GM12878 (cell line): Measurements from ENCODE around the gene HDAC8. TPM values are rescaled to one million over a fixed set of nuclear protein-coding genes. Genes with fewer than 3 reads are reported as not detected.

Experiments used
- ATAC-seq: fragments of 200-7000 bp; cut with Tn5 transposase; 3 replicates; pipeline ENCODE4 v1.9.1; 2020; ENCODE audit warnings: mild to moderate bottlenecking, moderate library complexity
- BruUV-seq: library from RNA; stranded (reverse); fragments of 400-500 nt; replicated peaks from 2 replicates; lab custom pipeline; 2021; lab: Mats Ljungman, UMichigan
- CTCF ChIA-PET: fragments of 300-600 bp; sonication (Branson Sonifier 250); formaldehyde crosslinking; extraction: SDS; loops from one replicate; lab custom pipeline; 2021; ENCODE audit warnings: inconsistent platforms; lab: Yijun Ruan, JAX
- POLR2A ChIA-PET: fragments of 350-600 bp; formaldehyde crosslinking; extraction: SDS; loops from one replicate; lab custom pipeline; 2021; ENCODE audit warnings: inconsistent platforms; lab: Charles Lee
- RAD21 ChIA-PET: fragments of 300-600 bp; sonication (Branson Sonifier 250); formaldehyde crosslinking; loops from one replicate; lab custom pipeline; 2023; ENCODE audit warnings: antibody characterized with exemption; ENCODE audit not compliant: unreplicated experiment; lab: Charles Lee
- SMC1A ChIA-PET: fragments of 300-600 bp; sonication (Branson Sonifier 250); formaldehyde crosslinking; loops from one replicate; lab custom pipeline; 2023; ENCODE audit not compliant: unreplicated experiment, uncharacterized antibody; lab: Charles Lee
- DNase-seq: peaks from one replicate; pipeline ENCODE4 v3.0.0-alpha.2; 2011; ENCODE audit warnings: low read depth, low spot score
- FAIRE-seq: peaks from 3 replicates; lab custom pipeline; 2011; peaks lifted over from hg19 to GRCh38; lab: Jason Lieb, UNC
- H2AFZ ChIP-seq: 2 replicates; pipeline ENCODE4 v1.6.0; 2011; ENCODE audit warnings: low read depth, low read length, control low read depth; ENCODE audit not compliant: control insufficient read depth
- H3K27ac ChIP-seq: 2 replicates; pipeline ENCODE4 v1.5.1; 2011; ENCODE audit warnings: control low read depth; ENCODE audit not compliant: control insufficient read depth, insufficient read depth
- H3K27me3 ChIP-seq, 2 experiments: replicated peaks in 1 of 2; 2 replicates each; pipeline versions ENCODE4 v1.6.0 to v1.6.1; 2011; ENCODE audit warnings: low read length in 1 of 2; ENCODE audit not compliant: control insufficient read depth in 2 of 2, insufficient read depth in 2 of 2
- H3K36me3 ChIP-seq, 2 experiments: 2 replicates each; pipeline ENCODE4 v1.5.1; 2011; ENCODE audit warnings: low read length in 1 of 2; ENCODE audit not compliant: control insufficient read depth in 2 of 2, insufficient read depth in 2 of 2
- H3K4me1 ChIP-seq: 2 replicates; pipeline ENCODE4 v1.6.1; 2011; ENCODE audit warnings: mild to moderate bottlenecking, low read length, moderate library complexity, mixed read lengths; ENCODE audit not compliant: control insufficient read depth, insufficient read depth
- H3K4me2 ChIP-seq: 2 replicates; pipeline ENCODE4 v1.6.0; 2011; ENCODE audit warnings: control low read depth; ENCODE audit not compliant: control insufficient read depth, insufficient read depth
- H3K4me3 ChIP-seq: fragments of 200-600 bp; sonication (generic); 2 replicates; pipeline ENCODE4 v1.5.1; 2016
- H3K79me2 ChIP-seq: 2 replicates; pipeline ENCODE4 v1.6.0; 2011; ENCODE audit warnings: low read length; ENCODE audit not compliant: control insufficient read depth, insufficient read depth
- H3K9ac ChIP-seq: 2 replicates; pipeline ENCODE4 v1.8.0; 2011; ENCODE audit warnings: low read length, control low read depth, mixed read lengths; ENCODE audit not compliant: control insufficient read depth, insufficient read depth
- H3K9me3 ChIP-seq: replicated peaks from 3 replicates; pipeline ENCODE4 v1.5.1; 2011; ENCODE audit warnings: mild to moderate bottlenecking, low read length; ENCODE audit not compliant: control insufficient read depth, insufficient read depth
- H4K20me1 ChIP-seq: 2 replicates; pipeline ENCODE4 v1.6.0; 2011; ENCODE audit not compliant: control insufficient read depth, insufficient read depth
- EZH2 ChIP-seq: IDR thresholded peaks from 2 replicates; pipeline ENCODE4 v1.6.1; 2012; ENCODE audit warnings: low read depth, mild to moderate bottlenecking, control low read depth, inconsistent platforms, low read length, borderline replicate concordance; ENCODE audit not compliant: control insufficient read depth
- FOXM1 ChIP-seq: IDR thresholded peaks from 2 replicates; pipeline ENCODE4 v1.6.1; 2012; ENCODE audit warnings: low read depth, mild to moderate bottlenecking, inconsistent platforms, low read length, moderate library complexity
- MEF2A ChIP-seq: IDR thresholded peaks from 2 replicates; pipeline ENCODE4 v1.6.1; 2011; ENCODE audit warnings: low read depth, mild to moderate bottlenecking, low read length, moderate library complexity; ENCODE audit not compliant: insufficient read depth
- NR2C1 ChIP-seq: fragments of 450-650 bp; IDR thresholded peaks from 2 replicates; pipeline ENCODE4 v1.6.1; 2017; ENCODE audit warnings: antibody characterized with exemption, mild to moderate bottlenecking, moderate library complexity
- PAX8 ChIP-seq: fragments of 450-650 bp; IDR thresholded peaks from 2 replicates; pipeline ENCODE4 v1.6.1; 2017; ENCODE audit warnings: mild to moderate bottlenecking, moderate library complexity
- RELA ChIP-seq: fragments of 450-650 bp; IDR thresholded peaks from 2 replicates; pipeline ENCODE4 v1.8.0; 2014; ENCODE audit warnings: borderline replicate concordance; ENCODE audit not compliant: partially characterized antibody
- SP1 ChIP-seq: IDR thresholded peaks from one replicate; pipeline ENCODE4 v1.6.1; 2011; ENCODE audit warnings: low read depth, low read length
- SPI1 ChIP-seq: IDR thresholded peaks from 2 replicates; pipeline ENCODE4 v1.6.1; 2011; ENCODE audit warnings: low read depth, mild to moderate bottlenecking, low read length, moderate library complexity, borderline replicate concordance; ENCODE audit not compliant: insufficient read depth
- SUPT20H ChIP-seq: IDR thresholded peaks from 2 replicates; pipeline ENCODE4 v1.6.1; 2011; ENCODE audit warnings: low read depth, mild to moderate bottlenecking, low read length, moderate library complexity, borderline replicate concordance; ENCODE audit not compliant: control insufficient read depth
- WRNIP1 ChIP-seq: IDR thresholded peaks from 2 replicates; pipeline ENCODE4 v1.6.1; 2011; ENCODE audit warnings: low read depth, low read length, improper control_type of control experiment, borderline replicate concordance
- ZNF384 ChIP-seq: IDR thresholded peaks from 2 replicates; pipeline ENCODE4 v1.6.1; 2012; ENCODE audit warnings: low read depth, mild to moderate bottlenecking, low read length, improper control_type of control experiment, borderline replicate concordance
- ZZZ3 ChIP-seq: IDR thresholded peaks from 2 replicates; pipeline ENCODE4 v1.6.1; 2011; ENCODE audit warnings: low read depth; ENCODE audit not compliant: control insufficient read depth, insufficient read length
- WGBS: methylation state at CpG from one replicate; pipeline ENCODE4 v1.1.6; 2016; ENCODE audit warnings: low lambda C conversion rate; ENCODE audit not compliant: insufficient replicate concordance, insufficient coverage; ENCODE audit errors: missing lambda C conversion rate; 5-methylcytosine and 5-hydroxymethylcytosine counted together
- in situ Hi-C: fragments of 300-500 bp; cut with MboI; formaldehyde crosslinking; loops from 9 replicates; pipeline ENCODE4 v1.14.3; 2018; ENCODE audit warnings: mixed read lengths
- intact Hi-C: fragments of 100-400 bp; cut with micrococcal nuclease; formaldehyde crosslinking; loops from one replicate; pipeline ENCODE4 v1.14.2; 2022; ENCODE audit not compliant: unreplicated experiment
- polyA plus RNA-seq, 11 experiments: library from polyadenylated mRNA; depleted of rRNA in 4 of 11; unstranded in 6 of 11; stranded (reverse) in 5 of 11; fragments of >200 nt; fragmentation: Nextera tagmentation in 4 of 11; fragmentation: Illumina TruSeq in 1 of 11; extraction: Ambion mirVana in 4 of 11; extraction: Trizol in 1 of 11; gene quantifications; 1 replicate in 1 of 11; 2 replicates in 10 of 11; pipeline versions ENCODE4 v1.2.1 to v1.2.3, GENCODE V29; 2011 to 2016; ENCODE audit warnings: inconsistent platforms in 2 of 11, missing spikeins in 2 of 11, low read depth in 1 of 11
- total RNA-seq, 4 experiments: library from RNA; depleted of rRNA in 3 of 4; stranded (reverse); fragments of >200 nt in 3 of 4; fragmentation: Illumina TruSeq in 1 of 4; extraction: Trizol in 1 of 4; gene quantifications; 2 replicates each; pipeline versions ENCODE4 v1.2.1 to v1.2.3, GENCODE V29; 2013 to 2021
- TF ChIP-seq, protein P1 (sequence below): fragments of 450-650 bp; IDR thresholded peaks from 2 replicates; pipeline ENCODE4 v1.6.1; 2017; ENCODE audit warnings: mild to moderate bottlenecking, low read depth, inconsistent platforms; ENCODE audit not compliant: poor library complexity, severe bottlenecking

The HDAC8 gene
- total and polyA plus RNA-seq, 10 of the 15 experiments (the other 5 are each of a cell fraction or from before 2014, with no cell fraction given): 18.1 to 34.7 (median 29.1) TPM

DNA sequence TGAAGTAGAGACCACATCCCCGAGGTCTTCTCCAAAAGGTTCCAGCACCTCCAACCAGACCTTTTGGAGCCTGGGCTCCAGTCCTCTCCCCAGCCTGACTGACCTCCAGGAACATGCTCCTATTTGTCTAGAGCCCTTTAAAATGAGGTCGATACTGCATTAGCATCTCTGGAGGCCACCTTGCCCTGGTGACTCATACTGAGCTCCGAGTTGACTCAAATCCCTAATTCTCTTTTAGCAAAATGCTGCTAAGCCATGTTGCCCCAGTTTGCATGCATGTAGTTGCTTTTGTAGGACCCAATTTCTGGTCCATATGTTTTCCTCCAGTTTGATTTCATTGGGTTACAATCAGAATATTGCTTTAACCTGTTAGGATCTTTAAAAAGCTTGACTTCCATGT is 223.5 kb downstream of the HDAC8 start (continued):
- TF ChIP-seq ZZZ3: no peak

DNA sequence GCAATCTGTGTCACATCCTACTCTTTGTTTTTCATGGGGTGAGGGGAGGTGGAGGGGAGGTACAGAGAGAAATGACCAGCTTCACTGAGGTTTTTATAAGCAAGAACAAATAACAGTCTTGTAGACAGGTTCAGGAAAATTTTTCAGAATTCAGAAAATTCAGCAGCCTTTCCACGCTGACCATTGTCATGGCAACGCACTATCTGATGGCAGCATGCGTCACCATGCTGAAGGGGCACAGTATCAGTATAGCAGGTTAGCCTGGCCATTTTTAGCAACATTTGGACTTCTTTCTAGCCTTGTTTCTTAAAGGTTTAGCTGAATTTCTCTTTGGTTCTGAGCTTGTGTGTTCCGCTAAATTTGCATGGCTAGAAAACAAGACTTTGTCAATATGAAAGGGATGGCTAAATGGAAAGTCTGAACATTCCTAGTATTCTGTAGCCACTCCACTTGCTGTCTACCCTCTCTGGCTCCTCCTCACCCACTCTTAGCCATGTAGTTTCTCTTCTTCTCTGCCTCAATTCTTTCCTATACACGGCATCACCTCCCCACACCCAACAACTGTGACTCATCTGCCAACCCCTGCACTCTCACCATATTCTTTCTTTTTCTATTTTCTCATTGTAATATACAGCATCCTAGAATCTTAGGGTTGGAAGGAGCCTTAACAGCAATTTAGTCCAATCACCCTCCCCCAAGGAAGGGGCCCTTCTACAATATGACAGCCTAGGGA is 224.2 kb downstream of the HDAC8 start:
- ChIA-PET CTCF (no interaction called here), RAD21 (no interaction called here), SMC1A (no interaction called here), POLR2A (no interaction called here)
- peaks cover 8% of the 10 kb centered on the region; the same call in 1 of the 2 replicates for H3K4me1 ChIP-seq
- 50% methylated on average over 5 of the region's 5 CpGs for WGBS
- no peak overlapping the region for H3K4me2 ChIP-seq
- no peak for DNase-seq
- no peaks in the 10 kb centered on the region for H3K36me3 ChIP-seq
- no peak for FAIRE-seq
- no peak overlapping the region for H3K9ac ChIP-seq
- no peaks in the 10 kb centered on the region for H4K20me1 ChIP-seq
- no peak for ATAC-seq
- H3K79me2 ChIP-seq: no peaks in the 10 kb centered on the region
- no peaks in the 10 kb centered on the region for H3K27me3 ChIP-seq
- in situ Hi-C loops: no loop called here
- no peak overlapping the region for H3K4me3 ChIP-seq
- H3K9me3 ChIP-seq: no peaks in the 10 kb centered on the region
- no TSS peak for BruUV-seq
- H2AFZ ChIP-seq: no peak overlapping the region
- intact Hi-C loops: no loop called here
- H3K27ac ChIP-seq: no peak overlapping the region
- TF ChIP-seq PAX8: no peak

DNA sequence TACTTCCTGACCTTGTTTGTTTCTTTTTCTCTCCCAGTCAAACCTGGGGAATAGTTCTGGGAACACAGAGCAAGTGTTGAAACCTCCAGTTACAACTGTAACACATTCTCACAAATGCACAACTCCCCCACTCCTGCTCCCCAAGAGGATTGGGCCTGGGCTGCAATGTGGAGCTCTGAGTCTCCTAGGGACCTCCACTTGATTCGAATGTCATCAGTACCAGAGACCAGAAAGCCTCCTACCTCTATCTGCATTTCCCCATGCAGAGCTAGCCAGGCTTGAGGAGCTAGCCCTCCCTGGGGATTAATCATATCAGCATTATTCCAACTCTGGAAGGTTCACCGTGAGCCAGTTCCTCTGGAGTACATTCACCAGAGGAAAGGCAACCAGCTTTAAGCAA is 225.3 kb downstream of the HDAC8 start:
- no peak overlapping the region for H3K4me3 ChIP-seq
- ChIA-PET SMC1A (interaction anchor here (0.7 kb wide), 1 partner anchor 199 kb away, joined by 3 read pairs; no protein-coding TSS in a partner anchor), POLR2A (no interaction called here), CTCF (no interaction called here), RAD21 (no interaction called here)
- H3K27me3 ChIP-seq: no peaks in the 10 kb centered on the region
- H3K36me3 ChIP-seq: no peaks in the 10 kb centered on the region
- BruUV-seq: no TSS peak
- ATAC-seq (no peak), FAIRE-seq (no peak), DNase-seq (no peak)
- intact Hi-C loops: no loop called here
- no peaks in the 10 kb centered on the region for H3K79me2 ChIP-seq
- H4K20me1 ChIP-seq: no peaks in the 10 kb centered on the region
- no peak overlapping the region for H3K27ac ChIP-seq
- H3K4me2 ChIP-seq: no peak overlapping the region
- no peak overlapping the region for H2AFZ ChIP-seq
- H3K9ac ChIP-seq: no peak overlapping the region
- peaks cover 8% of the 10 kb centered on the region; the same call in 1 of the 2 replicates for H3K4me1 ChIP-seq
- WGBS: 73% methylated on average over 2 of the region's 2 CpGs
- in situ Hi-C loops: no loop called here
- no peaks in the 10 kb centered on the region for H3K9me3 ChIP-seq
- TF ChIP-seq SP1 (no peak), RELA (no peak), SPI1 (no peak), ZNF384 (no peak), MEF2A (no peak), SUPT20H (no peak), EZH2 (no peak), WRNIP1 (no peak), NR2C1 (no peak), FOXM1 (no peak)
- TF ChIP-seq, protein P1, sequence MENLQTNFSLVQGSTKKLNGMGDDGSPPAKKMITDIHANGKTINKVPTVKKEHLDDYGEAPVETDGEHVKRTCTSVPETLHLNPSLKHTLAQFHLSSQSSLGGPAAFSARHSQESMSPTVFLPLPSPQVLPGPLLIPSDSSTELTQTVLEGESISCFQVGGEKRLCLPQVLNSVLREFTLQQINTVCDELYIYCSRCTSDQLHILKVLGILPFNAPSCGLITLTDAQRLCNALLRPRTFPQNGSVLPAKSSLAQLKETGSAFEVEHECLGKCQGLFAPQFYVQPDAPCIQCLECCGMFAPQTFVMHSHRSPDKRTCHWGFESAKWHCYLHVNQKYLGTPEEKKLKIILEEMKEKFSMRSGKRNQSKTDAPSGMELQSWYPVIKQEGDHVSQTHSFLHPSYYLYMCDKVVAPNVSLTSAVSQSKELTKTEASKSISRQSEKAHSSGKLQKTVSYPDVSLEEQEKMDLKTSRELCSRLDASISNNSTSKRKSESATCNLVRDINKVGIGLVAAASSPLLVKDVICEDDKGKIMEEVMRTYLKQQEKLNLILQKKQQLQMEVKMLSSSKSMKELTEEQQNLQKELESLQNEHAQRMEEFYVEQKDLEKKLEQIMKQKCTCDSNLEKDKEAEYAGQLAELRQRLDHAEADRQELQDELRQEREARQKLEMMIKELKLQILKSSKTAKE: no peak
